PFSK-1 (cell line): Measurements from ENCODE around the gene BDH1.

Experiments
- FOXP2 ChIP-seq: optimal IDR thresholded peaks from 2 replicates; pipeline ENCODE3; 2011; ENCODE audit warnings: borderline replicate concordance, control low read depth, inconsistent platforms; ENCODE audit not compliant: insufficient read depth; ENCODE audit errors: extremely low read length, extremely low read depth
- POLR2AphosphoS5 ChIP-seq: IDR thresholded peaks from 2 replicates; pipeline ENCODE4 v1.6.1; 2012; ENCODE audit warnings: low read depth, mild to moderate bottlenecking, control low read depth, low read length, moderate library complexity
- REST ChIP-seq, 2 experiments: IDR thresholded peaks; 2 replicates each; pipeline versions ENCODE4 v1.6.1 to v1.8.0; 2011 to 2012; ENCODE audit warnings: low read depth in 2 of 2, low read length in 2 of 2, control low read depth in 1 of 2, inconsistent platforms in 1 of 2, mild to moderate bottlenecking in 1 of 2, moderate library complexity in 1 of 2; ENCODE audit not compliant: insufficient read depth in 1 of 2
- SIN3A ChIP-seq: IDR thresholded peaks from 2 replicates; pipeline ENCODE4 v1.6.1; 2012; ENCODE audit warnings: mild to moderate bottlenecking, low read length, moderate library complexity, borderline replicate concordance; ENCODE audit not compliant: insufficient read depth
- TAF1 ChIP-seq: IDR thresholded peaks from 2 replicates; pipeline ENCODE4 v1.6.1; 2012; ENCODE audit warnings: low read length, control low read depth, borderline replicate concordance; ENCODE audit not compliant: insufficient read depth

Gene BDH1

GRCh38 chr3:197466586-197467399 lies 89.0 kb downstream of the BDH1 start:
- TF ChIP-seq FOXP2 = no peak
- TF ChIP-seq POLR2AphosphoS5 = no peak; the same call in 1 of the 2 replicates
- TF ChIP-seq REST (IDR thresholded peaks at IDR 0.05; ENCODE audit: insufficient read depth in 1 of 2, low read depth in 2 of 2, low read length in 2 of 2) = no peak
- TF ChIP-seq TAF1 = no peak
- no peak for TF ChIP-seq SIN3A

- no peak for TF ChIP-seq SIN3A
- TF ChIP-seq REST (IDR thresholded peaks at IDR 0.05; ENCODE audit: insufficient read depth in 1 of 2, low read depth in 2 of 2, low read length in 2 of 2) = no peak
- no peak for TF ChIP-seq POLR2AphosphoS5
- no peak for TF ChIP-seq FOXP2
- no peak for TF ChIP-seq TAF1
These were observed 89.7 kb downstream of the BDH1 start for GRCh38 chr3:197465996-197466549.

GRCh38 chr3:197465197-197465995 lies 90.4 kb downstream of the BDH1 start:
- no peak for TF ChIP-seq SIN3A
- no peak for TF ChIP-seq FOXP2
- no peak for TF ChIP-seq POLR2AphosphoS5
- no peak for TF ChIP-seq REST (IDR thresholded peaks at IDR 0.05; ENCODE audit: insufficient read depth in 1 of 2, low read depth in 2 of 2, low read length in 2 of 2)
- no peak for TF ChIP-seq TAF1

GRCh38 chr3:197464794-197465193 lies 91.0 kb downstream of the BDH1 start:
- TF ChIP-seq POLR2AphosphoS5 (no peak), REST (IDR thresholded peaks at IDR 0.05; ENCODE audit: insufficient read depth in 1 of 2, low read depth in 2 of 2, low read length in 2 of 2) (no peak), TAF1 (no peak)
